IMR-90 (cell line): ENCODE measurements around the gene RUNX3. TPM values are rescaled to one million over a fixed set of nuclear protein-coding genes. Genes with fewer than 3 reads are reported as not detected.

Source experiments
- ATAC-seq: fragments of 200-7000 bp; cut with Tn5 transposase; 2 replicates; pipeline ENCODE4 v1.9.1; 2020; ENCODE audit warnings: low read depth, mild to moderate bottlenecking, moderate library complexity
- BruUV-seq: library from RNA; stranded (reverse); fragments of 400-500 nt; replicated peaks from 2 replicates; lab custom pipeline; 2021; lab: Mats Ljungman, UMichigan
- CTCF ChIA-PET: fragments of 300-600 bp; formaldehyde crosslinking; extraction: SDS; loops from one replicate; lab custom pipeline; 2021; ENCODE audit warnings: antibody characterized with exemption; lab: Yijun Ruan, JAX
- POLR2A ChIA-PET: fragments of 300-600 bp; sonication (Branson Sonifier 250); formaldehyde crosslinking; loops from one replicate; lab custom pipeline; 2022; ENCODE audit warnings: antibody characterized with exemption; ENCODE audit not compliant: unreplicated experiment; lab: Charles Lee
- DNase-seq: peaks from one replicate; pipeline ENCODE4 v3.0.0; 2013
- H2AFZ ChIP-seq: replicated peaks from 2 replicates; pipeline ENCODE3; 2013; ENCODE audit warnings: low read length, mild to moderate bottlenecking; ENCODE audit not compliant: poor library complexity
- H2AK5ac ChIP-seq: 2 replicates; pipeline ENCODE4 v1.6.1; 2013; ENCODE audit warnings: low read depth, low read length, inconsistent platforms
- H2AK9ac ChIP-seq: replicated peaks from 2 replicates; pipeline ENCODE3; 2013; ENCODE audit warnings: mild to moderate bottlenecking, low read depth, low read length, moderate library complexity; ENCODE audit not compliant: poor library complexity
- H2BK120ac ChIP-seq: 2 replicates; pipeline ENCODE4 v1.6.1; 2013; ENCODE audit warnings: low read depth, low read length, inconsistent platforms
- H2BK15ac ChIP-seq: 3 replicates; pipeline ENCODE4 v1.6.1; 2013; ENCODE audit warnings: low read depth, low read length, inconsistent platforms
- H2BK20ac ChIP-seq: 2 replicates; pipeline ENCODE4 v1.6.1; 2013; ENCODE audit warnings: low read depth, mild to moderate bottlenecking, inconsistent platforms, low read length, moderate library complexity
- H2BK5ac ChIP-seq: 2 replicates; pipeline ENCODE4 v1.6.1; 2013; ENCODE audit warnings: mild to moderate bottlenecking, low read depth, low read length, inconsistent platforms; ENCODE audit not compliant: poor library complexity, severe bottlenecking
- H3K14ac ChIP-seq: replicated peaks from 2 replicates; pipeline ENCODE4 v1.6.1; 2013; ENCODE audit warnings: low read depth, low read length, inconsistent platforms
- H3K18ac ChIP-seq: 2 replicates; pipeline ENCODE4 v1.6.1; 2013; ENCODE audit warnings: low read depth, low read length, control low read depth
- H3K23ac ChIP-seq: 2 replicates; pipeline ENCODE4 v1.6.1; 2013; ENCODE audit warnings: low read depth, low read length, inconsistent platforms
- H3K27ac ChIP-seq: 2 replicates; pipeline ENCODE4 v1.5.1; 2013; ENCODE audit warnings: mild to moderate bottlenecking, control low read depth, low read length; ENCODE audit not compliant: insufficient read depth
- H3K27me3 ChIP-seq: 2 replicates; pipeline ENCODE4 v1.6.1; 2013; ENCODE audit warnings: low read length; ENCODE audit not compliant: control insufficient read depth, insufficient read depth
- H3K36me3 ChIP-seq: 2 replicates; pipeline ENCODE4 v1.6.1; 2013; ENCODE audit warnings: low read length, mixed read lengths; ENCODE audit not compliant: control insufficient read depth, insufficient read depth
- H3K4ac ChIP-seq: 2 replicates; pipeline ENCODE4 v1.6.1; 2013; ENCODE audit warnings: low read depth, low read length, inconsistent platforms
- H3K4me1 ChIP-seq: 2 replicates; pipeline ENCODE4 v1.6.1; 2013; ENCODE audit warnings: low read length, mixed read lengths; ENCODE audit not compliant: control insufficient read depth, insufficient read depth
- H3K4me2 ChIP-seq: 2 replicates; pipeline ENCODE4 v1.6.1; 2013; ENCODE audit warnings: low read depth, mild to moderate bottlenecking, control low read depth, low read length, moderate library complexity
- H3K4me3 ChIP-seq: 2 replicates; pipeline ENCODE4 v1.5.1; 2013; ENCODE audit warnings: low read depth, mild to moderate bottlenecking, control low read depth, low read length, moderate library complexity; ENCODE audit not compliant: insufficient read depth
- H3K56ac ChIP-seq: 2 replicates; pipeline ENCODE4 v1.6.1; 2013; ENCODE audit warnings: low read length, inconsistent platforms; ENCODE audit not compliant: insufficient read depth; ENCODE audit errors: extremely low read depth
- H3K79me1 ChIP-seq, 2 experiments: 2 replicates each; pipeline ENCODE4 v1.6.1; 2013; ENCODE audit warnings: low read length in 2 of 2, inconsistent platforms in 1 of 2, low read depth in 1 of 2
- H3K9ac ChIP-seq: 2 replicates; pipeline ENCODE4 v1.6.1; 2013; ENCODE audit warnings: low read depth, low read length, control low read depth
- H3K9me1 ChIP-seq: 2 replicates; pipeline ENCODE4 v1.6.1; 2013; ENCODE audit warnings: low read length, inconsistent platforms; ENCODE audit not compliant: insufficient read depth
- H3K9me3 ChIP-seq: 2 replicates; pipeline ENCODE4 v1.6.1; 2013; ENCODE audit warnings: low read length; ENCODE audit not compliant: control insufficient read depth, insufficient read depth
- H4K20me1 ChIP-seq: 2 replicates; pipeline ENCODE4 v1.6.1; 2013; ENCODE audit warnings: low read length, inconsistent platforms; ENCODE audit not compliant: insufficient read depth
- H4K5ac ChIP-seq: 2 replicates; pipeline ENCODE4 v1.6.1; 2013; ENCODE audit warnings: mild to moderate bottlenecking, low read depth, low read length, control low read depth
- H4K8ac ChIP-seq, 2 experiments: 2 replicates each; pipeline ENCODE4 v1.6.1; 2013; ENCODE audit warnings: low read depth in 2 of 2, low read length in 2 of 2, control low read depth in 1 of 2, inconsistent platforms in 1 of 2
- H4K91ac ChIP-seq: 2 replicates; pipeline ENCODE4 v1.6.1; 2013; ENCODE audit warnings: low read depth, low read length, inconsistent platforms; ENCODE audit not compliant: insufficient read depth
- BHLHE40 ChIP-seq: fragments of 150-350 bp; IDR thresholded peaks from 2 replicates; pipeline ENCODE4 v1.6.1; 2016; ENCODE audit warnings: mild to moderate bottlenecking, low read depth, low read length
- CEBPB ChIP-seq: IDR thresholded peaks from 2 replicates; pipeline ENCODE4 v1.6.1; 2012; ENCODE audit warnings: low read depth, low read length, improper control_type of control experiment
- CHD1 ChIP-seq: IDR thresholded peaks from 2 replicates; pipeline ENCODE4 v1.6.1; 2012; ENCODE audit warnings: low read depth, low read length, improper control_type of control experiment
- CTCF ChIP-seq: conservative IDR thresholded peaks from 2 replicates; pipeline ENCODE4 v1.5.1; 2012; ENCODE audit warnings: mild to moderate bottlenecking, low read depth, low read length, improper control_type of control experiment
- ELK1 ChIP-seq: fragments of 150-350 bp; IDR thresholded peaks from 2 replicates; pipeline ENCODE4 v1.6.1; 2016; ENCODE audit warnings: low read depth, mild to moderate bottlenecking, low read length, moderate library complexity, borderline replicate concordance
- FOS ChIP-seq: fragments of 150-350 bp; IDR thresholded peaks from 2 replicates; pipeline ENCODE4 v1.6.1; 2016; ENCODE audit warnings: low read depth, low read length
- MXI1 ChIP-seq: IDR thresholded peaks from 2 replicates; pipeline ENCODE4 v1.6.1; 2012; ENCODE audit warnings: low read depth, mild to moderate bottlenecking, low read length, moderate library complexity, borderline replicate concordance
- NFE2L2 ChIP-seq: fragments of 150-350 bp; IDR thresholded peaks from 2 replicates; pipeline ENCODE4 v1.6.1; 2016; ENCODE audit warnings: low read depth, mild to moderate bottlenecking, low read length
- POLR2A ChIP-seq: IDR thresholded peaks from 2 replicates; pipeline ENCODE4 v1.6.1; 2012; ENCODE audit warnings: mild to moderate bottlenecking, low read depth, low read length
- RAD21 ChIP-seq: IDR thresholded peaks from 2 replicates; pipeline ENCODE4 v1.6.1; 2012; ENCODE audit warnings: low read length, improper control_type of control experiment
- RCOR1 ChIP-seq: IDR thresholded peaks from 2 replicates; pipeline ENCODE4 v1.6.1; 2012; ENCODE audit warnings: mild to moderate bottlenecking, low read length, improper control_type of control experiment; ENCODE audit not compliant: insufficient replicate concordance
- RFX5 ChIP-seq: IDR thresholded peaks from 2 replicates; pipeline ENCODE4 v1.8.0; 2012; ENCODE audit warnings: low read depth, mild to moderate bottlenecking, low read length, moderate library complexity
- SMC3 ChIP-seq: fragments of 150-350 bp; IDR thresholded peaks from 2 replicates; pipeline ENCODE4 v1.6.1; 2016; ENCODE audit warnings: low read depth, mild to moderate bottlenecking, antibody characterized with exemption, low read length, moderate library complexity
- USF2 ChIP-seq: fragments of 150-350 bp; IDR thresholded peaks from 2 replicates; pipeline ENCODE4 v1.6.1; 2017; ENCODE audit warnings: mild to moderate bottlenecking, antibody characterized with exemption, low read length, low read depth
- WGBS, 2 experiments: methylation state at CpG; one replicate each; pipeline versions ENCODE4 v1.1.5 to v1.1.7; 2013; ENCODE audit warnings: missing lambda C conversion rate in 2 of 2; ENCODE audit not compliant: insufficient read length in 1 of 2; ENCODE audit errors: extremely low coverage in 2 of 2; 5-methylcytosine and 5-hydroxymethylcytosine counted together
- dilution Hi-C: fragments of 300-500 bp; cut with HindIII; formaldehyde crosslinking; loops from one replicate; pipeline ENCODE4 v1.14.3; 2018; ENCODE audit warnings: low sequenced_read_pairs; ENCODE audit not compliant: unreplicated experiment
- in situ Hi-C: fragments of 300-500 bp; cut with MboI; formaldehyde crosslinking; loops from 3 replicates; pipeline ENCODE4 v1.14.3; 2019; ENCODE audit warnings: low sequenced_read_pairs, inconsistent platforms, mixed read lengths
- intact Hi-C: fragments of 100-400 bp; cut with micrococcal nuclease; formaldehyde crosslinking; loops from 2 replicates; pipeline ENCODE4 v1.10.0; 2022
- polyA plus RNA-seq, 3 experiments: library from polyadenylated mRNA; depleted of rRNA; stranded (reverse); fragments of >200 nt; gene quantifications; 2 replicates each; pipeline ENCODE4 v1.2.3, GENCODE V29; 2012; ENCODE audit warnings: low replicate concordance in 1 of 3
- total RNA-seq: library from RNA; depleted of rRNA; stranded (reverse); fragments of >200 nt; gene quantifications from 2 replicates; pipeline ENCODE4 v1.2.3, GENCODE V29; 2012

Gene RUNX3
- total and polyA plus RNA-seq, 2 of the 4 experiments (the other 2 are of a cell fraction), result 0.07 TPM; not detected in 1

- Histone ChIP-seq H2AK5ac (no peak overlapping the region), H2BK120ac (no peak overlapping the region), H3K4ac (no peak overlapping the region), H3K23ac (no peak overlapping the region), H3K4me1 (no peaks in the 10 kb centered on the region), H2BK5ac (no peak overlapping the region), H3K18ac (no peak overlapping the region), H4K5ac (no peak overlapping the region), H3K4me3 (no peak overlapping the region), H3K9me3 (peaks cover 8% of the 10 kb centered on the region; the same call in 1 of the 2 replicates), H3K56ac (no peak overlapping the region), H4K8ac (no peak overlapping the region), H2AK9ac (peak overlapping the region; percentile 57), H3K9ac (no peak overlapping the region), H3K27me3 (peaks cover 41% of the 10 kb centered on the region), H4K91ac (no peak overlapping the region), H3K9me1 (no peaks in the 10 kb centered on the region), H2AFZ (peak overlapping the region; percentile 63), H3K79me1 (no peaks in the 10 kb centered on the region), H2BK15ac (no peak overlapping the region), H2BK20ac (no peak overlapping the region), H4K20me1 (peaks cover 5% of the 10 kb centered on the region; the same call in 1 of the 2 replicates), H3K4me2 (no peak overlapping the region), H3K36me3 (no peaks in the 10 kb centered on the region), H3K27ac (no peak overlapping the region), H3K14ac (no peak overlapping the region)
- ChIA-PET CTCF (no interaction called here), POLR2A (no interaction called here)
- ATAC-seq (no peak), DNase-seq (no peak)
- no peak for TF ChIP-seq RFX5
- no peak for TF ChIP-seq SMC3
- no peak for TF ChIP-seq CHD1
- no peak for TF ChIP-seq RCOR1
- no peak for TF ChIP-seq FOS
- TF ChIP-seq RAD21, result no peak
- no peak for TF ChIP-seq ELK1
- no peak for TF ChIP-seq CEBPB
- no peak for TF ChIP-seq CTCF
- no peak for TF ChIP-seq USF2
- no peak for TF ChIP-seq NFE2L2
- TF ChIP-seq MXI1, result no peak
- no peak for TF ChIP-seq POLR2A
- TF ChIP-seq BHLHE40, result no peak
- intact Hi-C loops, result no loop called here
- in situ Hi-C loops, result no loop called here
- dilution Hi-C loops, result no loop called here
- WGBS, 2 experiments, result 91% methylated on average over 4 of the region's 6 CpGs; no CpG with 5 or more reads in 1 of the 2 experiments
- BruUV-seq, result no TSS peak
Measured at GRCh38 chr1:24896176-24896575, 33.9 kb downstream of the RUNX3 start.
